Lower leg skin (tissue), 3 donors: Measurements from ENCODE around the gene ADGRL3.

Experiments
- POLR2A ChIP-seq, 2 donors: fragments of 450-650 bp; IDR thresholded peaks; one replicate each; pipeline ENCODE4 v1.6.1; 2016 to 2017; ENCODE audit warnings: antibody characterized with exemption in 2 of 2, mild to moderate bottlenecking in 1 of 2, moderate library complexity in 1 of 2
- TF ChIP-seq, protein P1 (sequence below), 3 donors: fragments of 450-650 bp; IDR thresholded peaks; one replicate each; pipeline ENCODE4 v1.5.1; 2016; ENCODE audit warnings: antibody characterized with exemption in 3 of 3, mild to moderate bottlenecking in 3 of 3, moderate library complexity in 2 of 3

DNA sequence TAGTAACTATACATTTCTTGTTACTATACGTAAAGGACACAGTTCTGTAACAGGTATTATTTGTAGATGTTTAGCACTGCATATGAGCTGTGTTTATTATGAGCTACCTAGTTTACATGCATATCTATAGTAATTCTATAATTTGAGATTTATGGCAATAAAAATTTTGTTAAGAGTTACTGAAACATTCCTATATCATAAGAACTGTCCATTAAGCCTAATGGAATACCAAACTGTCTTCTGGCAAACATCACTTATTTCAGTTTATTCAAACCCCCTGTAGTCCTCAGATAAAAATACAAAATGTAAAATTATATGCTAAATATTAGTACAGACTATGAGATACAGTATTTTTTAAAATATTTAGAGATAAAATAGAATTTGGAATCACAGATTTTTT lies 205.2 kb downstream of the ADGRL3 start:
- TF ChIP-seq, protein P1, sequence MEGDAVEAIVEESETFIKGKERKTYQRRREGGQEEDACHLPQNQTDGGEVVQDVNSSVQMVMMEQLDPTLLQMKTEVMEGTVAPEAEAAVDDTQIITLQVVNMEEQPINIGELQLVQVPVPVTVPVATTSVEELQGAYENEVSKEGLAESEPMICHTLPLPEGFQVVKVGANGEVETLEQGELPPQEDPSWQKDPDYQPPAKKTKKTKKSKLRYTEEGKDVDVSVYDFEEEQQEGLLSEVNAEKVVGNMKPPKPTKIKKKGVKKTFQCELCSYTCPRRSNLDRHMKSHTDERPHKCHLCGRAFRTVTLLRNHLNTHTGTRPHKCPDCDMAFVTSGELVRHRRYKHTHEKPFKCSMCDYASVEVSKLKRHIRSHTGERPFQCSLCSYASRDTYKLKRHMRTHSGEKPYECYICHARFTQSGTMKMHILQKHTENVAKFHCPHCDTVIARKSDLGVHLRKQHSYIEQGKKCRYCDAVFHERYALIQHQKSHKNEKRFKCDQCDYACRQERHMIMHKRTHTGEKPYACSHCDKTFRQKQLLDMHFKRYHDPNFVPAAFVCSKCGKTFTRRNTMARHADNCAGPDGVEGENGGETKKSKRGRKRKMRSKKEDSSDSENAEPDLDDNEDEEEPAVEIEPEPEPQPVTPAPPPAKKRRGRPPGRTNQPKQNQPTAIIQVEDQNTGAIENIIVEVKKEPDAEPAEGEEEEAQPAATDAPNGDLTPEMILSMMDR (IDR thresholded peaks at IDR 0.05): no peak
- TF ChIP-seq POLR2A (IDR thresholded peaks at IDR 0.05): no peak
